NCI-H1694 treated with DMSO at 0.1 percent for 48 hours (cell line): ENCODE results near the gene RAD50.
"Not testable (repeated sequence)": the region's sequence is repeated elsewhere in the genome, so short reads cannot be mapped to it uniquely, and the experiment has no call there.

Experiments used
- DNase-seq: peaks from one replicate; lab custom pipeline; 2025; lab: John Stamatoyannopoulos, UW

RAD50 gene

DNA sequence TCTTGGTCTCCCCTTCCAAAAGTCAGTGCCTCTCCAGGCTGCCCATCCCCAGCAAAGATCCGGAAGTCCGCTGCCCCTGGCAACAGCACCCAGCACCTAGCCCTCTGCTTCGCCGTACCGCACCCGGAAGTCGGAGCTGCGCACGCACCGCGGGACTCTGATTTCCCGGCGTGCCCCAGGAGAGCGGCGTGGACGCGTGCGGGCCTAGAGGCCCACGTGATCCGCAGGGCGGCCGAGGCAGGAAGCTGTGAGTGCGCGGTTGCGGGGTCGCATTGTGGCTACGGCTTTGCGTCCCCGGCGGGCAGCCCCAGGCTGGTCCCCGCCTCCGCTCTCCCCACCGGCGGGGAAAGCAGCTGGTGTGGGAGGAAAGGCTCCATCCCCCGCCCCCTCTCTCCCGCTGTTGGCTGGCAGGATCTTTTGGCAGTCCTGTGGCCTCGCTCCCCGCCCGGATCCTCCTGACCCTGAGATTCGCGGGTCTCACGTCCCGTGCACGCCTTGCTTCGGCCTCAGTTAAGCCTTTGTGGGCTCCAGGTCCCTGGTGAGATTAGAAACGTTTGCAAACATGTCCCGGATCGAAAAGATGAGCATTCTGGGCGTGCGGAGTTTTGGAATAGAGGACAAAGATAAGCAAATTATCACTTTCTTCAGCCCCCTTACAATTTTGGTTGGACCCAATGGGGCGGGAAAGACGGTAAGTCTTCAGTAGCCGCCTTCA, at the start of gene RAD50:
RAD50 (plus strand) TSS at position 215 of the 715 bp plus-strand sequence; CDS start at position 563, 348 bp downstream.
- peak; percentile 64 for DNase-seq

DNA sequence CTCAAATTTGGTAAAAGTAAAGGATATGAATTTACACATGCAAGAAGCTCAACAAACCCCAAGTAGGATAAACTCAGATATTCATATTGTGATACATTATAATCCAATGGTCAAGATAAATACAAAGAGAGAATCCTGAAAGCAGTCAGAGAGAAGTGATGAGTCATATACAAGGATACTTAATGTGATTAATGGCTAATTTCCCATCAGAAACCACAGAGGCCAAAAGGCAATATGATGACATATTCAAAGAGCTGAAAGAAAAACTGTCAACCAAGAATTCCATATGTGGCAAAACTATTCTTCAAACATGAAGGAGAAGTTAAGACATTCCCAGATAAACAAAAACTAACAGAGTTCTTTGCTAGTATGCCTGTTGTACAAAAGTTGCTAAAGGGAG, 46.7 kb upstream of the RAD50 start:
- no peak for DNase-seq

DNA sequence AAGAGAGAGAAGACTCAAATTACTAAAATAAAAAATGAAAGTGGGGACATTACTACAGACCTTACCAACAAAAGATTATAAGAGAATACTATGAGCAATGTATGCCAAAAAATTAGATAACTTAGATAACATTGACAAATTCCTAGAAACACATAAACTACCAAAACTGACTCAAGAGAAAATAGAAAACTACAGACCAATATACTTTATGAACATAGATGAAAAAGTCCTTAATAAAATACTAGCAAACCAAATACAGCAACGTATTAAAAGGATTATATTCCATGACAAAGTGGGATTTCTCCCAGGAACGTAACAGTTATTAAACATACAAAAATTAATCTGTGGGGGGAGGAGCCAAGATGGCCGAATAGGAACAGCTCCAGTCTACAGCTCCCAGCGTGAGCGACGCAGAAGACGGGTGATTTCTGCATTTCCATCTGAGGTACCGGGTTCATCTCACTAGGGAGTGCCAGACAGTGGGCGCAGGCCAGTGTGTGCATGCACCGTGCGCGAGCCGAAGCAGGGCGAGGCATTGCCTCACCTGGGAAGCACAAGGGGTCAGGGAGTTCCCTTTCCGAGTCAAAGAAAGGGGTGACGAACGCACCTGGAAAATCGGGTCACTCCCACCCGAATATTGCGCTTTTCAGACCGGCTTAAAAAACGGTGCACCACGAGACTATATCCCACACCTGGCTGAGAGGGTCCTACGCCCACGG, 43.0 kb upstream of the RAD50 start:
- DNase-seq, result not testable (repeated sequence)

DNA sequence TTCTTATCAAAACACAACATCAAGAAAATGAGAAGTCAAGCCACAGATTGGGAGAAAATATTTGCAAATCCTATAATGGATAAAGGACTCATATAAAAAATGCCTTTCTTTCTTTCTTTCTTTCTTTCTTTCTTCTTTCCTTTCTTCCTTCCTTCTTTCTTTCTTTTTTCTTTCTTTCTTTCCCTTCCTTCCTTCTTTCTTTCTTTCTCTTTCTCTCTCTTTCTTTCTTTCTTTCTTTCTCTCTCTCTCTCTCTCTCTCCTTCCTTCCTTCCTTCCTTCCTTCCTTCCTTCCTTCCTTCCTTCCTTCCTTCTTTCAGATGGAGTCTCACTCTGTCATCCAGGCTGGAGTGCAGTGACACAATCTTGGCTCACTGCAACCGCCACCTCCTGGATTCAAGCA, 34.7 kb upstream of the RAD50 start:
- DNase-seq, result not testable (repeated sequence)

DNA sequence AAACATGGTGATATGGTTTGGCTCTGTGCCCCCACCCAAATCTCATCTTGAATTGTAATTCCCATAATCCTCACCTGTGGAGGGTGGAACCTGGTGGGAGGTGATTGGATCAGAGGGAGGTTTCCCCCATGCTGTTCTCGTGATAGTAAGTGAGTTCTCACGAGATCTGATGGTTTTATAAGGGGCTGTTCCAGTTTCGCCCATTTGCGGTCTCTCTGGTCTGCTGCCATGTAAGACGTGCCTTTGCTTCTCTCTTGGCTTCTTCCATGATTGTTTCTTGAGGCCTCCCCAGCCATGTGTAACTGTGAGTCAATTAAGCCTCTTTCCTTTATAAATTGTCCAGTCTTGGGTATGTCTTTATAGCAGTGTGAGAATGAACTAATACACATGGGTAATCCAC, 31.9 kb upstream of the RAD50 start:
- not testable (repeated sequence) for DNase-seq

DNA sequence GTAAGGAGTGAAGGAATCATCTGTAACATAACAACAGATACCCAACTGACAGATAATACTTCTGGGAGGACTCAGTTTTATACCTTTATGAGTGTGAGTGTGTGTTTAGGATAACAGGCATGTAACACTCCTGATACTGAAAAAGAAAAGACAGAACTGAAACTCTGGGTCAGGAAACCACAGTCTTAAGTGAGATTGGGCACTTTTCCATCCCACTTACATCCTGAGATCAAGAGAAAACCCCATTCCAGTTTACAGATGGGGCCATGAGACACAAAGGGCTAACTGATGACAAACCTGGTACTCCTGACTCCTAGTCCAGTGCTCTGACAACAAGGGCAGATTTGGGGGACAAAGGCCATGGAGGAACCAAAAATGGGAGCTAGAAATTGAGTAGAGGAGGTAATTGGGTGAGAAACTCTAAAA, 31.5 kb upstream of the RAD50 start:
- DNase-seq, result no peak

DNA sequence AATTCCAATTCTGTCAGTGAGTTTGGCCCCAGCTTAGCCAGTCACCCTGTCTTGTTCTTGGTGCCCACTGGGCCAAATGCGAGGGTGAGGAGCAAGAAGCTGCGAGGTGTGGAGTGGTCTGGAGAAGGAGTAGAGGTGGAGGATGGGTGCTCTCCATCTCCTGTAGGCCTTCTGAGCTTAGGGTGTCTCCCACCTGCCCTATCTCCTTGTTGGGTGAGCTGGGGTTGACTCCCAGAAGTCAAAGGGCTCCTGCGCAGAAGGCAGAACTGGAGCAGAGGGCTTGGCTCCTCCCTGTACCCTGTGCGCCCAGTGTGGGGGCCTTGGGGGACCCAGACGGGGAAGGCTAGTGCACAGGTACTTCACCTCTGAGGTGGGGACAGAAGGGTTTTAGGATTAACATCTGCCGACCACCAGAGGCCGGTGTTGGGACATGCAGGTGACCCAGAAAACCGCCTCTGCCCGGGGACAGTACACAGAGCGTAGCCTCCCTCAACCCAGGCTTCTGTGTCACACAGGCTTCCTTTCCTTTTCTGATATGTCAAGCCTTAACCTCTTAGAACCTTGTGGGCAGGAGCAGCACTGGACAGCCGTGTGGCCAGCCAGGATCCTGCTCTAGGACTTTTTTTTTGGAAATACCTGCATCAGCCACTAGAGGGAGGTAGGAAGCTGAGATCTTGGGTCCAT, 30.3 kb upstream of the RAD50 start:
- DNase-seq, result peak; percentile 48

DNA sequence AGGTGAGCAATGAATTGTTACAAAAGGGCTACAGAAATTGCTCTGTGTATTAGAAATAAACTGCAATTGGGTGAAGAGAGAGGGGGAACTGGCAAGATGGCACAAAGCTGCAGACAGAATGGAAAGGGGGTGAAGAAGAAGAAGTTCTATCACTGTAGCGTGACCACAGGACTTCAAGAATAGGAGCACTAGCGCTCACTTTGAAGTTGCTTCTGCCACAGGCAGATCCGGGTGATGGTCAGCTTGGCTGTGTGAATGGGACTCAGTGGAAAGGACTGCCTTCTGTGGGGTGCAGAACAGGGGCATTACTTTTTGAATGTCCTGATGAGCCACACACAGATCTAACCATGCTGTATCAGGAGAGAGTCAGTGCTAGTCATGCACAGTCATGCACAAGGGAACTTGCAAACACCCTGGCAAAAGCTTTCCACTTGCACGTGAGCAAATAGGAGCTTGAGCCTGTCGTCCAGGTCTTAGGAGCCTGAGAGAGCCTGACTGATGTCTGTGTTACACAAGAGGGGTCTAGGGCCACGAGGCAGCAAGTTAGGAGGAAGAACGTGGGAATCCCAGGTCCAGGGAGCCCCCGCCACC, 29.7 kb upstream of the RAD50 start:
- DNase-seq, result no peak

DNA sequence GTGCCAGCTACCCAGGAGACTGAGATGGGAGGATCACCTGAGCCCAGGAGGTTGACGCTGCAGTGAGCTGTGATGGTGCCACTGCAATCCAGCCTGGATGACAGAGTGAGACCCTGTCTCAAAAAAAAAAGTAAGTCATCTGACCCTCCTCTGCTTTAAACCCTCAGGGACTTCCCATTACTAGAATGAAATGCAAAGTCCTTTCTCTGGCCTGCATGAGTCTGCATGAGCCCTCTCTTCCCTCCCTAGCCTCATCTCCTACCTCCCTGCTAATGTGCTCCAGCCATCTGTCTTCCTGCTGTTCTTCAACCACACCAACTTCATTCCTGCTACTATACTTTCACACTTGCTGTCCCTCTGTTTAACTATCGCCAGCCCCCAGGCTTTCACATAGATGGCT, 28.8 kb upstream of the RAD50 start:
- DNase-seq, result no peak

DNA sequence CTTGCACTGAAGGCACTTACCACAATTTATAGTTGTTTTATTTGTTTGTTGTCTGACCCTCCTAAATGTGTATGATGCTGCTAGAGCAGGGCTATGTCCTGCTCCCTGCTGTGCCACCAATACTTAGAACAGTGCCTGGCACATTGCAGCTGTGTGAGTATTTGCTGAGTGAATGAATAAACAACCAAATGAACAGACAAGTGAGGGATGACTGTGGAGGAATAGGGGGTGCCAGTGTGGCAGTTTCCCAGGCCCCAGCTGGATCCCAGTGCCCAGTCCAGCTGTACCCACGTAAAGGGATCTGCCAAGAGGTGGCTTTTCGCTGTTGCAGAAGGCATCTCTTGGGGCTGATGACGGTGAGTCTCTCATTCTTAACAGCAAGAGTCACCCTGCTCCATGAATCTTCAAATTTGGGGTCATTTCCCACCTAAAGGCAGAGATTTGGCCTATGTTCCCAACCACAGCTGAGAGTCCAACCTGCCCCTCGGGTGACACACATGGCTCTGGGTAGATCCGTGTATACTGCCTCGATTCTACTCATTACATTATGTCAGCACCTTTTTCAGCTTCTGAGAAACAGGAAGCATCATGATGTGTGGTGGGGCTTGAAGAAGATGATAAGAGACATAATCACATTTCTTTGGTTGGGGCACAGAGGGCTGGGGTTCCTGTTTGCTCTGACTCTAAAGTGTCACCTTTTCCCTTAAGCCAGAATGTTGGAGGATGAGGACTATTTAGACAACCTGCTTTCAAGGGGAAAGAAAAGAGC, 27.7 kb upstream of the RAD50 start:
- no peak for DNase-seq

DNA sequence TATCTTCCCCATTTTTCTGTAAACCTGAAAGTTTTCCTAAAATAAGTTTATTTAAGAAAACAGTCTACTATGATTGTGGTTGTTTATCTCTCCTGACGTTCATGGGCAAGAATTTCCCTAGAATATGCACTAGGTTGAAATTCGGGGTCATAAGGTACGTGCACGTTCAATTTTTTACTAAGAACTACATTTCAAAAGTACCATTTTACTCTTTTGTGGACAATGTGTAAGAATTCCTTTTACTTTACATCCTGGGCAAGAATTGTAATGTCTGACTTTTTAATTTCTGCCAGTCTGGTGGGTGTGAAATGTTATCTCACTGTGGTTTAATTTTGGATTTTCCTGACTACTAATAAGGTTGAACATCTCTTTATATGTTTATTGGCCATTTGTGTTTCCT, 25.8 kb upstream of the RAD50 start:
- no peak for DNase-seq

DNA sequence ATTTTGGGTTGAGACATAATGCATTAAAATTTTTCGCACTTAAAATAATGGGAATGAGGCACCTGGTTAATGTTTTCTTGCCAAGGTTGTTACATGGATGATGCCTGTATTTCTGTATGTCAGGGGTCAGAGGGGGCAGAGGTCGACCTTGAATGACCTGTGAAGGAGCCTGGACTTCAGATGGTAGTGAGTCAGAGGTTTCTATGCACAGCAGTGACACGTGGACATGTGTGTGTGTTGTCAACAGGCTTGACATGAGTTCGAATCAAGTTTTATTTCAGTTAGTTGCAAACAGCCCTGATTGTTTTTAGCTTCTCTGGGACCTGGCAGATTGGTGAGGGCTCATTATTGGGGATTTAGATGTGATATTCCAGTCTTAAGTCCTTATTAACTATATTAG, 17.1 kb upstream of the RAD50 start:
- no peak for DNase-seq

DNA sequence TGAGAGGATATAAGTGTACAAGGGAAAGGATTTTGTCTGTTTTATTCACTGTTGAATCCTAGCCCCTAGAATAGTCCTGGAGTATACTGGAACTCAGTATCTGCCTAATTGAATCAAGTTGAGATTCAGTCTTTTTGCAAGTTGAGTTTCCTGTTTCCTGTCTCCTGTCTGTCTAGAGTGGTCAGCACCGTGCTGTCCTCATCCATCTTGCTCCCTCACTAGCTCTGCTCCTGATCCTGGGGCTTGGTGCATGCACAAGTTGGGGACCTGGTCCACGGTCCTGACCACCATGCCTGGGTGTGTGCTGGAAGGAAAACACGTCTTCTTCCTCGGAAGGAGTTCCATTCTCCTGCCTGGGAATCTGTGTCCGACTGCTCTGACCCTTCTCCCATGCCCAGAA, 16.6 kb upstream of the RAD50 start:
- DNase-seq, result no peak

DNA sequence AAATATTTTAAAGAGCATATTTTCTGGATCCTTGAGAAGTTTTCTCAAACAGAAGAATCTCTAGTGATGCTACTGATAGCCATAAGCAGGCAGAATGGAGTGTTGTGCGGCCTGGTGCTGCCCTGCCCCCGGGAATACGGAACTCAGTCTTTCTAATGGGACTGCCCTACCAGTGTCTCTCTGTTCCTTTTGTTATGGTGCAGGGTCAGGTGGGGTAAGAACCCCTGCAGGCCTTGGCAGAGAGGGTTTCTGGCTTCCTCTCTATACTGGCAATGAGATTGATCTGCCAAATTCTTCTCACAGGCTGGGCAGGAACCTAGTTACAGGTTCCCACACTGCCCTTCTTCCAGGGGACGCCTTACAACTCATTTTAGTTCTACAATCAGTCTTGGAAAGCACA, 16.0 kb upstream of the RAD50 start:
- no peak for DNase-seq

DNA sequence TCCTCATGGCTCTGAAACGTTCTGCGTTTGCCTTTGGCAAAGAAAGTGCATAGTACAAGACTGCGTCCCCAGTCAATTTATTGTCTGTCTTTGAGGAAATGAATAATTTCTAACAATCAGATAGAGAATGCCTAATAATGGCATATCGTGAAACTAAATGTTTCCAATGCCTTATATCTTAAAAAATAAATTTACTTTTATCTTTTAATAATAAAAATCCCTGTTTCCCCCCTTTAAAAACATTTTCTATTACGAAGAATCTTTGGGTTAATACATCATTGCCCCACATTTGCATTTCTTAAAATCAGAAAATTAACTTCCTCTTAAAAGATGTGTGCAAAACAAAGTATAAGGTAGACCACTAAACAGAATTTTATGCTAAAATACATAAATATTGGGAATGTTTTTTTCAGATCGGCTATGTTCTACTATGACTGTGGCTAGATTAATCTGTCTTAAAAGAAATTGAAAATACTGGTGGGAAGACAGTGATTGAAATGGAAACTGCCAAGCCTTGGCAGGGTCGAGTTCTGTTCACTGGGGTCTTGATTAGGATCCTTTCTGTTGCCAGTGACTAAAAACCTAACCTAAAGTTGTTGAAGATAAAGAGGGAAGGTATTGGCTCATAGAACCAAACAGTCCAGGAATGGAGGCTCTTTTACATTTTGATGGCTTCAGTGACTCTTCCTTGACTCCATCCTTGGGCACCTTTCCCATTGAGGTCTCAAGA, 13.1 kb upstream of the RAD50 start, which contains the start of gene IL5:
IL5 (minus strand) TSS at position 51 of the 730 bp plus-strand sequence; CDS start at position 7, 44 bp downstream.
- DNase-seq, result no peak

DNA sequence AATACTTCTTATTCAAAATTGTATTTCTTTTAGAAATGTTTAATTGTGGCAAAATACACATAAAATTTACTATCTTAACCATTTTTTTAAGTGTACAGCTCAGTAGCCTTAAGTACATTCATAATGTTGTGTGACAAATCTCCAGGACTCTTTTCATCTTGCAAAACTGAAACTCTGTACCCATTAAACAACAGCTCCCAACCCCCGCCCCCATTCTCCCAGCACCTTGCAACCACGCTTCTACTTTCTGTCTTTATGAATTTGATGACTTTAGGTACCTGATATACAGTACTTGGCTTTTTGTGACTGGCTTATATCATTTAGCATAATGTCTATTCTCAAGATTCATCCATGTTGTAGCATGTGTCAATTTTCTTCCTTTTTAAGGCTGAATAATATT, 10.7 kb upstream of the RAD50 start:
- DNase-seq, result no peak

DNA sequence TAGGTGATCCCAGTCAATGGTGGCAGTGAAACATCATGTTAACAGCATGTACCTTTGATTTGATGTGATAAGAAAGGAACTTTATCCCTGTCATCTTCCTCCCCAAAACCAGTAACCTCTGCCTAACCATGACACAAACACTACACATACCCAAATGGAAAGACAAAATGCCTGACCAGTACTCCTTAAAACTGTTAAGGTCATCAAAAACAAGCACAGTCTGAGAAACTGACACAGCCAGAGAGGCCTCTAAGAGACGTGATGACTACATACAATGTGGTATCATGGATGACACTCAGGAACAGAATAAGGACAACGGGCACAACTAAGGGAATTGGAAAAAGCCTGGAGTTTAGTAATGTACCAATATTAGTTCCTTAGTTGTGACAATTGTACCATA, 9.5 kb upstream of the RAD50 start:
- DNase-seq, result no peak

DNA sequence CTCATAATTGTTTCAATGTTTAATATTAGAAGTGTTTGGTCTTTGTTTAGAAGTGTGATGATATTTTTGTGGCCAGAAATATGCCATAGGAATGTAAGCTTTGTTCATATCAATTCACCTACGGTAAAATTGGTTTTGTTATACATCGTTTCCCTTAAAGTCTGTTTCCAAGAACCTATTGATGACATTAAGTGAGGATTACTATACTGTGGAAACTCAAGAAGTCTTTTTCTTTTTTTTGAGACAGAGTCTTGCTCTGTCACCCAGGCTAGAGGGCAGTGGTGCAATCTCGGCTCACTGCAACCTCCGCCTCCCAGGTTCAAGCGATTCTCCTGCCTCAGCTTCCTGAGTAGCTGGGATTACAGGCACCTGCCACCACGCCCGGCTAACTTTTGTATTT, 7.9 kb upstream of the RAD50 start:
- DNase-seq, result not testable (repeated sequence)

DNA sequence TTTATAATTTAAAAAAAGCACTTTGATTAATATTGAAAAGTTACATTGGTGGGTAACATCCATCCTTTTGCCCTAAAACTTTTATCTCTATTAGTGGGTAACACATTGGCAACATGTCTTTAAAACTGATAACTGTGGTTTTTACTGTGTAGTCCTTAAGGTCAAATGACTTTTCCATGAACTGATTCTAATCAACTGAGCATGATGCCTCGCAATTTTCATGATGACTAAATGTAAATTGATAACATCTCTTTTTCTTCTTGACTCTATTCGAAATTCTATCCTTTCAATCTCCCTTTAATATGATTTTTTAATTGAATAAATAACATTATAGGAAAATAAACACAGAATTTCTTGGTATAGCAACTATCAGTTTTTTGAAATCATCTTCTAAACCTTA, 7.2 kb upstream of the RAD50 start:
- DNase-seq, result no peak

DNA sequence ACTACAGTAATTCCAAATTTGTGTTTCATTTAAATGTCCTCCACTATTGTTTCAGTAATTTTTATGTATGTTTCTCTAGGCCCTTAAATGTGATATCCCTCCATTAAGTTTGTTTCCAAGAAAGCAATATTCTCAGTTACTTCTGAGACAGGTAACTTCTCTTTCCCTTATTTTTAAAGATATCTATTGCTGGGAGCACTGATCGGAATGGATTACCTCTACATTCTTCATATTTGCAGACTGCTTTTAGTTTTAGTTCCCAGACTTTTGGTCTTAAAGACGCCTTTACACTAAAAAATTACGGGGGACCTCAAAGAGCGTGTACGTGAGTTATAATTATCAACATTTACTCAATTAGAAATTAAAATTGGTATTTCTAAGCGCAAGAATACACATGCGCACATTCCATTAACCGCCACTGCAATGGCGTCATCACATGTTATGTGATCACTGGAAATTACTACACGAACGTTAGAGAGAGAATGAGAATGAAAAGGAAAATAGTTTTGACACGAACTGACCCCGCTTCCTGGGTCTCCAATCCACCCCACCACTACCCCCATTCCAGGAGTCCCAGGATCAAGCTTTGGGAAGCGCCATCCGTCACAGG, 519 bp upstream of the RAD50 start:
- no peak for DNase-seq
